Thyroid gland (tissue), 4 donors: ENCODE results near the gene TRMT1. TPM values are rescaled to one million over a fixed set of nuclear protein-coding genes. Genes with fewer than 3 reads are reported as not detected.

ENCODE experiments used
- DNase-seq, 2 donors: peaks; one replicate each; pipeline ENCODE4 v3.0.0-alpha.2; 2019
- H3K27ac ChIP-seq, 3 donors: fragments of 200-600 bp; sonication (generic); 1 replicate in 2 of 3; 2 replicates in 1 of 3; pipeline ENCODE4 v1.5.1; 2016 to 2019; ENCODE audit warnings: mild to moderate bottlenecking in 1 of 3, moderate library complexity in 1 of 3
- H3K27me3 ChIP-seq: fragments of 200-600 bp; sonication (generic); one replicate; pipeline ENCODE4 v1.5.1; 2019
- H3K36me3 ChIP-seq, 2 donors: fragments of 200-600 bp; sonication (generic); one replicate each; pipeline ENCODE4 v1.5.1; 2016 to 2019
- H3K4me1 ChIP-seq, 2 donors: fragments of 200-600 bp; sonication (generic); one replicate each; pipeline ENCODE4 v1.5.1; 2017 to 2019
- H3K4me3 ChIP-seq, 3 donors: fragments of 200-600 bp; sonication (generic); replicated peaks in 1 of 3; 1 replicate in 2 of 3; 2 replicates in 1 of 3; pipeline ENCODE4 v1.5.1; 2016; ENCODE audit warnings: mild to moderate bottlenecking in 1 of 3
- H3K9me3 ChIP-seq: fragments of 200-600 bp; sonication (generic); one replicate; pipeline ENCODE4 v1.5.1; 2017
- CTCF ChIP-seq, 6 experiments: fragments of 200-600 bp in 3 of 6; fragments of 450-650 bp in 3 of 6; sonication (generic) in 3 of 6; IDR thresholded peaks; one replicate each; pipeline ENCODE4 v1.5.1; 2016 to 2019; ENCODE audit warnings: antibody characterized with exemption in 6 of 6, mild to moderate bottlenecking in 2 of 6, inconsistent platforms in 1 of 6, moderate library complexity in 1 of 6
- POLR2A ChIP-seq, 2 donors: fragments of 450-650 bp; IDR thresholded peaks; one replicate each; pipeline ENCODE4 v1.6.1; 2017; ENCODE audit warnings: antibody characterized with exemption in 2 of 2, mild to moderate bottlenecking in 2 of 2, moderate library complexity in 1 of 2
- WGBS, 2 donors: methylation state at CpG; one replicate each; pipeline ENCODE4 v1.1.5; 2017; 5-methylcytosine and 5-hydroxymethylcytosine counted together
- intact Hi-C: fragments of 100-400 bp; cut with DNase I; formaldehyde crosslinking; loops from one replicate; pipeline ENCODE4 v1.15.1; 2023
- total RNA-seq, 4 donors: library from RNA; depleted of rRNA; stranded (reverse); fragments of >200 nt; gene quantifications; one replicate each; pipeline ENCODE4 v1.2.3, GENCODE V29; 2016

TRMT1 gene
- total RNA-seq, 4 donors from 2014 or later = 23.9 to 31.3 (median 29.1) TPM

GRCh38 chr19:13120031-13120430 is 3.5 kb upstream of the TRMT1 start:
- WGBS, 2 donors = 72 to 76% methylated on average over 8 of the region's 9 CpGs
- Histone ChIP-seq H3K27me3 (no peaks in the 10 kb centered on the region), H3K27ac (no peak overlapping the region), H3K4me1 (peaks cover 33% of the 10 kb centered on the region in 2 donors), H3K9me3 (no peaks in the 10 kb centered on the region), H3K36me3 (no peaks in the 10 kb centered on the region), H3K4me3 (no peak overlapping the region)
- TF ChIP-seq POLR2A (IDR thresholded peaks at IDR 0.05) = no peak
- no peak for TF ChIP-seq CTCF (IDR thresholded peaks at IDR 0.05)
- no peak for DNase-seq
- intact Hi-C loops = no loop called here

- TF ChIP-seq CTCF (IDR thresholded peaks at IDR 0.05) (no peak), POLR2A (IDR thresholded peaks at IDR 0.05) (no peak)
- intact Hi-C loops = no loop called here
- peak overlapping the region in 1 of 3 donors; percentile 28 for H3K27ac ChIP-seq
- no peaks in the 10 kb centered on the region for H3K36me3 ChIP-seq
- H3K4me3 ChIP-seq = no peak overlapping the region
- DNase-seq = no peak
- no peaks in the 10 kb centered on the region for H3K27me3 ChIP-seq
- H3K9me3 ChIP-seq = no peaks in the 10 kb centered on the region
- 68 to 78% methylated on average over 6 to 7 of the region's 8 CpGs for WGBS, 2 donors
- H3K4me1 ChIP-seq = peaks cover 33% of the 10 kb centered on the region in 2 donors
Measured at GRCh38 chr19:13119627-13120026, 3.1 kb upstream of the TRMT1 start.

GRCh38 chr19:13118424-13119193 is 2.1 kb upstream of the TRMT1 start:
- peak; percentile 79 to 89 for DNase-seq
- Histone ChIP-seq H3K27ac (peak overlapping the region in 2 of 3 donors; percentile 68 to 74), H3K4me1 (peaks cover 33% of the 10 kb centered on the region in 2 donors), H3K27me3 (no peaks in the 10 kb centered on the region), H3K4me3 (peak overlapping the region; percentile 70 to 97 (median 89)), H3K36me3 (peaks cover 0 to under 1% of the 10 kb centered on the region in 2 donors), H3K9me3 (no peaks in the 10 kb centered on the region)
- 2% methylated on average over 14 to 21 of the region's 57 CpGs for WGBS, 2 donors
- TF ChIP-seq CTCF (IDR thresholded peaks at IDR 0.05) (no peak), POLR2A (IDR thresholded peaks at IDR 0.05) (no peak)
- intact Hi-C loops = no loop called here

- H3K27me3 ChIP-seq = no peaks in the 10 kb centered on the region
- DNase-seq = peak; percentile 87 to 90
- H3K27ac ChIP-seq = peak within 1 kb of the TSS; percentile 38 to 74 (median 68)
- 4 to 9% methylated on average over 20 to 26 of the region's 65 CpGs for WGBS, 2 donors
- H3K36me3 ChIP-seq = peaks cover 6 to 7% of the 10 kb centered on the region in 2 donors
- peak in 1 of 2 donors; percentile 62 for TF ChIP-seq POLR2A (IDR thresholded peaks at IDR 0.05)
- no peak for TF ChIP-seq CTCF (IDR thresholded peaks at IDR 0.05)
- intact Hi-C loops = no loop called here
- H3K4me1 ChIP-seq = peaks cover 33% of the 10 kb centered on the region in 2 donors
- H3K4me3 ChIP-seq = peak within 1 kb of the TSS; percentile 70 to 97 (median 89)
- H3K9me3 ChIP-seq = no peaks in the 10 kb centered on the region
Measured at GRCh38 chr19:13117772-13118423, 1.4 kb upstream of the TRMT1 start, which contains the start of gene NACC1. TSS of gene NACC1 (plus strand) at chr19:13118264. CDS start at chr19:13135208, 16,944 bp downstream.
